SK-N-SH (cell line): ENCODE data around the gene PCDHGB1.

Experiments used
- CTCF ChIP-seq: fragments of 200-600 bp; sonication (generic); IDR thresholded peaks from 2 replicates; pipeline ENCODE4 v1.6.1; 2017; ENCODE audit warnings: antibody characterized with exemption, mild to moderate bottlenecking, moderate library complexity
- FOXM1 ChIP-seq: IDR thresholded peaks from 2 replicates; pipeline ENCODE4 v1.4.0; 2012; ENCODE audit warnings: low read depth, mild to moderate bottlenecking
- MEF2A ChIP-seq: IDR thresholded peaks from 2 replicates; pipeline ENCODE4 v1.4.0; 2012; ENCODE audit warnings: low read depth, borderline replicate concordance
- PBX3 ChIP-seq: IDR thresholded peaks from 2 replicates; pipeline ENCODE4; 2012
- REST ChIP-seq: IDR thresholded peaks from 2 replicates; pipeline ENCODE4 v1.6.1; 2012; ENCODE audit warnings: mild to moderate bottlenecking, low read depth, low read length, moderate library complexity

GRCh38 chr5:141320225-141321169 is 29.4 kb upstream of the PCDHGB1 start, which contains the start of gene TAF7:
- TF ChIP-seq REST (no peak), FOXM1 (no peak), PBX3 (peak; percentile 99), CTCF (peak; percentile 90), MEF2A (no peak)
